ENCODE data around the gene PARVB.

PARVB gene

GRCh38 chr22:44210722-44211121 is 186.6 kb downstream of the PARVB start:
- no peak overlapping the region for H3K27ac ChIP-seq (ENCODE audit: low read length)
- no peaks in the 10 kb centered on the region for H3K9me3 ChIP-seq (ENCODE audit: insufficient read depth, low read length)
- TF ChIP-seq EZH2phosphoT487 (IDR thresholded peaks at IDR 0.05; ENCODE audit: low read depth), result no peak
- TF ChIP-seq, protein P1, sequence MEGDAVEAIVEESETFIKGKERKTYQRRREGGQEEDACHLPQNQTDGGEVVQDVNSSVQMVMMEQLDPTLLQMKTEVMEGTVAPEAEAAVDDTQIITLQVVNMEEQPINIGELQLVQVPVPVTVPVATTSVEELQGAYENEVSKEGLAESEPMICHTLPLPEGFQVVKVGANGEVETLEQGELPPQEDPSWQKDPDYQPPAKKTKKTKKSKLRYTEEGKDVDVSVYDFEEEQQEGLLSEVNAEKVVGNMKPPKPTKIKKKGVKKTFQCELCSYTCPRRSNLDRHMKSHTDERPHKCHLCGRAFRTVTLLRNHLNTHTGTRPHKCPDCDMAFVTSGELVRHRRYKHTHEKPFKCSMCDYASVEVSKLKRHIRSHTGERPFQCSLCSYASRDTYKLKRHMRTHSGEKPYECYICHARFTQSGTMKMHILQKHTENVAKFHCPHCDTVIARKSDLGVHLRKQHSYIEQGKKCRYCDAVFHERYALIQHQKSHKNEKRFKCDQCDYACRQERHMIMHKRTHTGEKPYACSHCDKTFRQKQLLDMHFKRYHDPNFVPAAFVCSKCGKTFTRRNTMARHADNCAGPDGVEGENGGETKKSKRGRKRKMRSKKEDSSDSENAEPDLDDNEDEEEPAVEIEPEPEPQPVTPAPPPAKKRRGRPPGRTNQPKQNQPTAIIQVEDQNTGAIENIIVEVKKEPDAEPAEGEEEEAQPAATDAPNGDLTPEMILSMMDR (IDR thresholded peaks at IDR 0.05; ENCODE audit: low read depth, low read length), result no peak
- H3K4me1 ChIP-seq (ENCODE audit: low read length), result peaks cover 11% of the 10 kb centered on the region
- H3K27me3 ChIP-seq (ENCODE audit: low read depth, low read length), result peaks cover 33% of the 10 kb centered on the region
- no peak overlapping the region for H2AFZ ChIP-seq (ENCODE audit: low read depth, low read length)
- no peak overlapping the region for H3K4me2 ChIP-seq (ENCODE audit: low read length)
- H3K36me3 ChIP-seq (replicated peaks; ENCODE audit: low read depth, low read length), result no peaks in the 10 kb centered on the region
- H4K20me1 ChIP-seq (ENCODE audit: insufficient read depth, low read length), result no peaks in the 10 kb centered on the region
- no peak overlapping the region for H3K9ac ChIP-seq (ENCODE audit: low read length)
- H3K79me2 ChIP-seq (ENCODE audit: low read length), result no peaks in the 10 kb centered on the region
- no peak overlapping the region for H3K4me3 ChIP-seq (ENCODE audit: low read length)

DNA sequence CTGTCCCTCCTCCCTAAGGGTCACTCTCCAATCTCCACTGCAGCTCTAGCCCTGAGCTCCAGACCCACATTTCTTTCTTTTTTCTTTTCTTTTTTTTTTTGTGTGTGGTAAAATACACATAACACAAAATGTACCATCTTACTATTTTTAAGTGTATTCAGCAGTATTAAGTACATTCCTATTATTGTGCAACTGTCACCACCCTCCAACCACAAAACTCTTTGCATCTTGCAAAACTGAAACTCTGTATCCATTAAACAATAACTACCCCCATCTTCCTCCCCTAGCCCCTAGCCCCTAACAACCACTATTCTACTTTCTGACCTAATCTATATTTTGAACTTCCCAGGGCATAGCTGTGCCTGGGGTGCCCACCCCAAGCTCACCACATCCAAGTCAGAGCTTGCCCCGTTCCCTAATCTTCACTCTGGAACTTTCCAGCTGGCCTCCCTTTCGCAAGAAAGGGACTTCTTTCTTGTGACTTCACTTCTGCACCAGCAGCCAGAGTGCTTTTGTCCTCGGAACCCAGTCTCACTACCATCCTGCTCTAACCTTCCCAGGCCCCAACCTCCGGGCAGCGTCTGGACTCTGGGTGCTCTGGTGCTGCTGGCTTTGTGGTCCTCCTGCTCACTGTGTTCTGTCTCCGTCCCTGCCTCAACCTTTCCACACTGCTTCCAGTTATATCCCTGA is 187.3 kb downstream of the PARVB start:
- H3K4me1 ChIP-seq (ENCODE audit: low read length), result peaks cover 11% of the 10 kb centered on the region
- H3K9ac ChIP-seq (ENCODE audit: low read length), result no peak overlapping the region
- peaks cover 33% of the 10 kb centered on the region for H3K27me3 ChIP-seq (ENCODE audit: low read depth, low read length)
- no peak overlapping the region for H2AFZ ChIP-seq (ENCODE audit: low read depth, low read length)
- H3K36me3 ChIP-seq (replicated peaks; ENCODE audit: low read depth, low read length), result no peaks in the 10 kb centered on the region
- H3K9me3 ChIP-seq (ENCODE audit: insufficient read depth, low read length), result no peaks in the 10 kb centered on the region
- no peak for TF ChIP-seq EZH2phosphoT487 (IDR thresholded peaks at IDR 0.05; ENCODE audit: low read depth)
- TF ChIP-seq, protein P1 (IDR thresholded peaks at IDR 0.05; ENCODE audit: low read depth, low read length), result no peak
- no peak overlapping the region for H3K4me3 ChIP-seq (ENCODE audit: low read length)
- no peak overlapping the region for H3K4me2 ChIP-seq (ENCODE audit: low read length)
- no peaks in the 10 kb centered on the region for H3K79me2 ChIP-seq (ENCODE audit: low read length)
- H4K20me1 ChIP-seq (ENCODE audit: insufficient read depth, low read length), result no peaks in the 10 kb centered on the region
- no peak overlapping the region for H3K27ac ChIP-seq (ENCODE audit: low read length)

DNA sequence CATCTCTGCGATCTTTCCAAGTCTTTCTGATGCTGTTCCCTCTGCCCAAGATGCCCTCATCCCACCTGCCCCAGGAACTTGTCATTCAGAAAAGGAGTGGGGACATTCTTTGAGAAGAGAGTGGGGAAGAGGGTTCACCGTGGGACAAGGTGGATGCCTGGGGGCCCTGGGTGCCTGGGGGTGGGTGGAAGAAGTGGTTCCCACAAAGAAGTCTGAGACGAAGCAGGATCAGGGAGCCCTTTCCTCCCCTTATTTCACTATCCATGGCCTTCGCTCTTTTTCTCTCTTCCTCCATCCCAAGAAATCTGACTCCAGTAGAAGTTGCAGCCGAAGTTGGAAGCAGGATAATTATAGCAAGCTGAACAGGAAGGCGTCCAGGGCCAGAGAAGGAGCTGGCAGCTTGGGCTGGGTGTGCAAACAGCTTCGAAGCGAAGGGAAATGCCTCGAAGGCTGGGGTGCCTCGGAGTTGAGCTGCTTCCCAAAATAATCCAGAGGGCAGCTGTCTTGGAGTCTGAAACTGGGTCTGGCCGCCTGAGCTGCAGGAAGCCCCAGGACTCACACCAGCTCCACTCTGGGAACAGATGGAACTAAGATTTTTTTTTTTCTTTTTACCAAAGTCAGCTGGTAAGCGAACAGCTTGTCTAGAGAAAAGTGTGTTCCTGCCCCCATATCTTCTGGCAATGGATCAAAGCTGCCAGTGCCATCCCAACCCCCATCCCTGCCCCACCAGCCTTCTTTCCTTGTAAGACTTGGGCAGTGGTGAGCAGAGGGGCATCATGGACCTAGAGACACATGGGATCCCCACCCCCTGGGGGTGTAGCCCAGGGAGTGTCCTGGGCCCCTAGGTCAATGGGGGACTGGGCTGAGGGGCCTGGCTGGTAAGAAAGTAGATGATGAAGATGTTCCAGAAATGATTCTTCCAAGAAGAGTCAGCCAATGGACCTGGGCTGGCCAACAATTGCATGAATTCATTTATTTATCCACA is 188.1 kb downstream of the PARVB start:
- Histone ChIP-seq H3K4me2 (ENCODE audit: low read length) (no peak overlapping the region), H3K27me3 (ENCODE audit: low read depth, low read length) (peaks cover 33% of the 10 kb centered on the region), H3K36me3 (replicated peaks; ENCODE audit: low read depth, low read length) (no peaks in the 10 kb centered on the region), H4K20me1 (ENCODE audit: insufficient read depth, low read length) (no peaks in the 10 kb centered on the region), H3K9ac (ENCODE audit: low read length) (no peak overlapping the region), H2AFZ (ENCODE audit: low read depth, low read length) (no peak overlapping the region), H3K4me1 (ENCODE audit: low read length) (peaks cover 11% of the 10 kb centered on the region), H3K27ac (ENCODE audit: low read length) (no peak overlapping the region), H3K4me3 (ENCODE audit: low read length) (no peak overlapping the region), H3K9me3 (ENCODE audit: insufficient read depth, low read length) (no peaks in the 10 kb centered on the region), H3K79me2 (ENCODE audit: low read length) (no peaks in the 10 kb centered on the region)
- TF ChIP-seq, protein P1 (IDR thresholded peaks at IDR 0.05; ENCODE audit: low read depth, low read length), result no peak
- no peak for TF ChIP-seq EZH2phosphoT487 (IDR thresholded peaks at IDR 0.05; ENCODE audit: low read depth)

GRCh38 chr22:44212936-44213335 is 188.8 kb downstream of the PARVB start:
- Histone ChIP-seq H3K27ac (ENCODE audit: low read length) (no peak overlapping the region), H3K9ac (ENCODE audit: low read length) (no peak overlapping the region), H3K4me3 (ENCODE audit: low read length) (no peak overlapping the region), H4K20me1 (ENCODE audit: insufficient read depth, low read length) (no peaks in the 10 kb centered on the region), H3K79me2 (ENCODE audit: low read length) (no peaks in the 10 kb centered on the region), H3K4me1 (ENCODE audit: low read length) (peaks cover 11% of the 10 kb centered on the region), H3K27me3 (ENCODE audit: low read depth, low read length) (peaks cover 33% of the 10 kb centered on the region), H3K9me3 (ENCODE audit: insufficient read depth, low read length) (no peaks in the 10 kb centered on the region), H2AFZ (ENCODE audit: low read depth, low read length) (no peak overlapping the region), H3K4me2 (ENCODE audit: low read length) (no peak overlapping the region), H3K36me3 (replicated peaks; ENCODE audit: low read depth, low read length) (no peaks in the 10 kb centered on the region)
- TF ChIP-seq EZH2phosphoT487 (IDR thresholded peaks at IDR 0.05; ENCODE audit: low read depth), result no peak
- TF ChIP-seq, protein P1 (IDR thresholded peaks at IDR 0.05; ENCODE audit: low read depth, low read length), result no peak
